Measurements from ENCODE around the gene SSNA1. TPM values are rescaled to one million over a fixed set of nuclear protein-coding genes. Genes with fewer than 3 reads are reported as not detected.

Gene SSNA1
- total and polyA plus RNA-seq, 2 donors (not counting 1 experiment from before 2014, with no cell fraction given): 37.7 to 56.3 TPM

- Histone ChIP-seq H3K4me3 (replicated peaks in 1 of 4; ENCODE audit: control extremely low read depth in 1 of 4, insufficient read depth in 1 of 4, low read depth in 3 of 4, low read length in 4 of 4) (peak overlapping the region; percentile 77 to 97 (median 96)), H2AFZ (ENCODE audit: low read length) (no peak overlapping the region), H3K27ac (ENCODE audit: insufficient read depth, low read length) (no peak overlapping the region), H3K36me3 (ENCODE audit: control insufficient read depth, insufficient read depth, low read length) (peaks cover 36% of the 10 kb centered on the region), H3K27me3 (ENCODE audit: control insufficient read depth, insufficient read depth, low read length) (no peaks in the 10 kb centered on the region), H3K4me2 (ENCODE audit: extremely low read depth, insufficient read depth, low read length) (peak overlapping the region; percentile 81), H3K9me3 (ENCODE audit: control insufficient read depth, insufficient read depth, low read depth, low read length) (no peaks in the 10 kb centered on the region), H3K4me1 (ENCODE audit: control insufficient read depth, extremely low read depth, insufficient read depth, low read length) (peaks cover 19% of the 10 kb centered on the region), H4K20me1 (ENCODE audit: control insufficient read depth, extremely low read depth, insufficient read depth, low read length) (no peaks in the 10 kb centered on the region), H3K9ac (ENCODE audit: insufficient read depth, low read length) (no peak overlapping the region), H3K79me2 (ENCODE audit: control insufficient read depth, insufficient read depth, low read length) (peaks cover 36% of the 10 kb centered on the region)
- no peak for TF ChIP-seq EZH2 (IDR thresholded peaks at IDR 0.05; ENCODE audit: low read length, missing control alignments)
- TF ChIP-seq CTCF (conservative IDR thresholded peaks at IDR 0.05 in 1 of 2, IDR thresholded peaks at IDR 0.05 in 1 of 2; ENCODE audit: low read depth in 1 of 2, low read length in 2 of 2): no peak
- DNase-seq (ENCODE audit: low read depth in 2 of 2): no peak
These were observed 1.1 kb upstream of the SSNA1 start for GRCh38 chr9:137187386-137187785.

- H3K36me3 ChIP-seq (ENCODE audit: control insufficient read depth, insufficient read depth, low read length): peaks cover 31% of the 10 kb centered on the region
- DNase-seq (ENCODE audit: low read depth in 2 of 2): no peak
- H3K27ac ChIP-seq (ENCODE audit: insufficient read depth, low read length): peak overlapping the region; percentile 92
- H3K27me3 ChIP-seq (ENCODE audit: control insufficient read depth, insufficient read depth, low read length): no peaks in the 10 kb centered on the region
- peak overlapping the region; percentile 77 to 97 (median 96) for H3K4me3 ChIP-seq (replicated peaks in 1 of 4; ENCODE audit: control extremely low read depth in 1 of 4, insufficient read depth in 1 of 4, low read depth in 3 of 4, low read length in 4 of 4)
- H3K4me1 ChIP-seq (ENCODE audit: control insufficient read depth, extremely low read depth, insufficient read depth, low read length): peaks cover 19% of the 10 kb centered on the region
- peaks cover 36% of the 10 kb centered on the region for H3K79me2 ChIP-seq (ENCODE audit: control insufficient read depth, insufficient read depth, low read length)
- H2AFZ ChIP-seq (ENCODE audit: low read length): peak overlapping the region; percentile 55
- peak overlapping the region; percentile 93 for H3K9ac ChIP-seq (ENCODE audit: insufficient read depth, low read length)
- H3K9me3 ChIP-seq (ENCODE audit: control insufficient read depth, insufficient read depth, low read depth, low read length): no peaks in the 10 kb centered on the region
- peak overlapping the region; percentile 81 for H3K4me2 ChIP-seq (ENCODE audit: extremely low read depth, insufficient read depth, low read length)
- no peaks in the 10 kb centered on the region for H4K20me1 ChIP-seq (ENCODE audit: control insufficient read depth, extremely low read depth, insufficient read depth, low read length)
- TF ChIP-seq EZH2 (IDR thresholded peaks at IDR 0.05; ENCODE audit: low read length, missing control alignments) (no peak), CTCF (conservative IDR thresholded peaks at IDR 0.05 in 1 of 2, IDR thresholded peaks at IDR 0.05 in 1 of 2; ENCODE audit: low read depth in 1 of 2, low read length in 2 of 2) (no peak)
These were observed 388 bp upstream of the SSNA1 start for GRCh38 chr9:137188086-137188489.

GRCh38 chr9:137189297-137190295, 1.1 kb downstream of the SSNA1 start:
- no peak overlapping the region for H2AFZ ChIP-seq (ENCODE audit: low read length)
- peak overlapping the region; percentile 92 for H3K4me2 ChIP-seq (ENCODE audit: extremely low read depth, insufficient read depth, low read length)
- no peak for TF ChIP-seq CTCF (conservative IDR thresholded peaks at IDR 0.05 in 1 of 2, IDR thresholded peaks at IDR 0.05 in 1 of 2; ENCODE audit: low read depth in 1 of 2, low read length in 2 of 2)
- H3K79me2 ChIP-seq (ENCODE audit: control insufficient read depth, insufficient read depth, low read length): peaks cover 36% of the 10 kb centered on the region
- H3K27me3 ChIP-seq (ENCODE audit: control insufficient read depth, insufficient read depth, low read length): no peaks in the 10 kb centered on the region
- H3K4me3 ChIP-seq (replicated peaks in 1 of 4; ENCODE audit: control extremely low read depth in 1 of 4, insufficient read depth in 1 of 4, low read depth in 3 of 4, low read length in 4 of 4): peak overlapping the region; percentile 77 to 97 (median 96)
- DNase-seq (ENCODE audit: low read depth in 2 of 2): no peak
- H3K27ac ChIP-seq (ENCODE audit: insufficient read depth, low read length): peak overlapping the region; percentile 92
- no peaks in the 10 kb centered on the region for H3K9me3 ChIP-seq (ENCODE audit: control insufficient read depth, insufficient read depth, low read depth, low read length)
- H4K20me1 ChIP-seq (ENCODE audit: control insufficient read depth, extremely low read depth, insufficient read depth, low read length): no peaks in the 10 kb centered on the region
- peaks cover 19% of the 10 kb centered on the region for H3K4me1 ChIP-seq (ENCODE audit: control insufficient read depth, extremely low read depth, insufficient read depth, low read length)
- H3K9ac ChIP-seq (ENCODE audit: insufficient read depth, low read length): peak overlapping the region; percentile 93
- H3K36me3 ChIP-seq (ENCODE audit: control insufficient read depth, insufficient read depth, low read length): peaks cover 21% of the 10 kb centered on the region

Data from fibroblast of lung (primary cell).